Activated T-cell treated with anti-CD3 and anti-CD28 coated beads, Interleukin-2, amount 50 U/mL, for 4 hours (primary cell): ENCODE measurements around the gene WFDC1. TPM values are rescaled to one million over a fixed set of nuclear protein-coding genes. Genes with fewer than 3 reads are reported as not detected.
A peak's percentile ranks its signal among the peaks of the same experiment; 100 is the strongest.

Experiments
- ATAC-seq, 2 donors: fragments of 200-7000 bp; cut with Tn5 transposase; one replicate each; pipeline ENCODE4 v1.10.0; 2021
- DNase-seq: peaks from one replicate; pipeline ENCODE4 v3.0.0-alpha.2; 2020
- H3K27me3 Mint-ChIP-seq: one replicate; pipeline ENCODE4 v1.8.0; 2021; ENCODE audit warnings: low read depth, mixed read lengths
- H3K36me3 Mint-ChIP-seq: one replicate; pipeline ENCODE4 v1.8.0; 2022; ENCODE audit warnings: mixed read lengths; ENCODE audit not compliant: insufficient read depth
- H3K4me1 Mint-ChIP-seq: one replicate; pipeline ENCODE4 v1.8.0; 2021; ENCODE audit warnings: low read depth, mixed read lengths
- H3K4me3 Mint-ChIP-seq: one replicate; pipeline ENCODE4 v1.8.0; 2021; ENCODE audit warnings: mild to moderate bottlenecking, moderate library complexity, mixed read lengths
- H3K9me3 Mint-ChIP-seq: one replicate; pipeline ENCODE4 v1.8.0; 2021; ENCODE audit warnings: mixed read lengths
- total RNA-seq, 3 donors: library from RNA; stranded (reverse); gene quantifications; one replicate each; pipeline ENCODE4 v1.2.1, GENCODE V29; 2021

WFDC1 gene
- total RNA-seq, 3 donors from 2014 or later = not detected

DNA sequence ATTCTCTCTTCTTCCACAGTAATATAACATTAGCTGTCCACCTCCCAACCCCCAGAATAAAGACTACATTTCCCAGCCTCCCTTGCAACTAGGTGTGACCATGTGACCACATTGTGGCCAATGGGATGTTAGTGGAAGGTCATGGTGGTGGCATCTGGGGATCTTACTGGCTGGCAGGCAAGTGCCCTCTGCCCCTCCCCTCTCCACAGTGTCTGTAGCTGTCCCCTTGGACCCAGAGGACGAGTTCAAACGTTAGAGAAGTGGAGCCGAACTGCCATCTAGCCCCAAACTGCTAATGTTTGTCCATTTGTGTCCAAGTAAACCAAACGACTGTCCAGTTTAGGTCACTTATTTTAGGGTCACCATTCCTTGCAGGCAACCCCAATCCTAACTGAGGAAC lies 28.2 kb upstream of the WFDC1 start:
- H3K9me3 Mint-ChIP-seq = no peaks in the 10 kb centered on the region
- H3K36me3 Mint-ChIP-seq = no peaks in the 10 kb centered on the region
- H3K27me3 Mint-ChIP-seq = peaks cover 25% of the 10 kb centered on the region
- DNase-seq = no peak
- H3K4me1 Mint-ChIP-seq = no peaks in the 10 kb centered on the region
- ATAC-seq = peak; percentile 59 to 69
- H3K4me3 Mint-ChIP-seq = no peak overlapping the region

DNA sequence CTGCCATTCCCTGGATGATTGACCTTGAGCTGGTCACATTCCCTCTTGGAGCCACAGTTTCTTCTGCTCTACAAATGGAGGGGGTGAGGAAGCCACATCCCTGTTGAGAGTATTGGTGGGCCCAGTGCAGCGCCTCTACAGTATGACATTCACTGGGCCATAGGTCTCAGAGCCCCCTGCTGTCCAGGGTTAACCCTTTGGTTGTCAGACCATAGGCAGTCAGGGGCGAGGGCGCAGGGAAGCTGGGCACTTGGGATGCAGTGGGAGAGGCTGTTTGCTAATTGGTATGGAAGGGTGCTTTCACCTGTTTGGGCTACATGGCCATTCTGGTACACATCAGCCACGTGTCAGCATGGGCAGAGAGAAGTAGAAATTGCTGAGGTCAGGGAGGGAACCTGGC lies 27.3 kb upstream of the WFDC1 start:
- Mint-ChIP-seq H3K4me1 (no peaks in the 10 kb centered on the region), H3K36me3 (no peaks in the 10 kb centered on the region), H3K27me3 (peaks cover 20% of the 10 kb centered on the region), H3K9me3 (no peaks in the 10 kb centered on the region), H3K4me3 (no peak overlapping the region)
- DNase-seq = no peak
- no peak for ATAC-seq

DNA sequence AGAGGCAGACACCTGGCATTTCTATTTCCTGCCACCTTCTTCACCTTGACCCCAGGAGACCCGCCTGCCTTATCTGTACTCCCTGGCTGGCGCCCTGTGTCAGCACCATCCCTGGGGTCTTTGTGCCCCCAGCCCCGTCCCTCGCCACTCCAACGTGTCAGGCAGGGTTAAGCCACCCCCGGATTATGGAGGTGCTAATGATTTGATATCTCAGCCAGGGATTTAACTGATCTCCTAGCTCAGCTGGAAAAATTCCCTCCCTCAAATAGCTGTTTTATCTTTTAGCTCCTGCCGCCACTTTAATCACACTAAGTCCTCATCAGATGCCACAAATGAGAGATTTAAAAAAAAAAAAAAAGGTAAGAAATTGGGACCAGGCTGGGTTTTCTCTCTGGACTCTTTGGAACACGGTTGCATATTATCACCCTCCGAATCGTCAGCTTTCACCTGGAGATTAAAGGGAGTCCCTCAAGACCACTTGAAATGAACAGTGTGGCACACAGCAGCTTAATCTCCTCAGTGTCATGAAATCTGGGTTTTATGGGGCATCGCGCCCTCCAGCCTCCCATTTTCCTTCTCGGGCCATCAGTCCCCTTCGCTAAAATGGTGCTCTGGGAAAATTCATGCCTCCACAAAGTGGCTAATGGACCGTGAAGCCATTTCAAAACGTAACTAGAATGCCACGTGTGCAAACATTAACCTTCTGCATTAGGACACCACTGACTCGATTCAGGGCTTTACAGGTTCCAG lies 26.2 kb upstream of the WFDC1 start:
- no peaks in the 10 kb centered on the region for H3K36me3 Mint-ChIP-seq
- no peak overlapping the region for H3K4me3 Mint-ChIP-seq
- H3K27me3 Mint-ChIP-seq = peaks cover 18% of the 10 kb centered on the region
- ATAC-seq = no peak
- DNase-seq = no peak
- H3K9me3 Mint-ChIP-seq = no peaks in the 10 kb centered on the region
- no peaks in the 10 kb centered on the region for H3K4me1 Mint-ChIP-seq

DNA sequence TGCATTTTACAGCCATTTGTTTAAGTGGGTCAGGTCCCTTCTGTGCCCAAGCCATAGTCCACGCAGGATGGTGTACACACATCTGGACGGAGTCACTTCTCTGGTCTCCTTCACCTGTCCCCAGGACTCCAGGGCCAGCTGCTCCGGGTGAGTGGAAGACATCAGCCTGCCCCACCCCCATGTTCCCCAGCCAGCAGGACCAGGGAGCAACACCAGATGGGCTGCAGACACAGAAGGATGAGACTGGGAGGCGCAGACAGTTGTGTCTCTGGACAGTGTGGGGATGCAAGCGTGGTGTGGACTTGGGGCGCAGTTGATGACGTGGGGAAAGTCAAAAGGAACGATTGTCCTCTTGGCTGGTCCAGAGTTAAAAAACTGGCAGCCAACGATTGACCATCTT lies 24.6 kb upstream of the WFDC1 start:
- Mint-ChIP-seq H3K4me3 (no peak overlapping the region), H3K9me3 (no peaks in the 10 kb centered on the region), H3K27me3 (peaks cover 7% of the 10 kb centered on the region), H3K36me3 (no peaks in the 10 kb centered on the region), H3K4me1 (no peaks in the 10 kb centered on the region)
- ATAC-seq = no peak
- no peak for DNase-seq

DNA sequence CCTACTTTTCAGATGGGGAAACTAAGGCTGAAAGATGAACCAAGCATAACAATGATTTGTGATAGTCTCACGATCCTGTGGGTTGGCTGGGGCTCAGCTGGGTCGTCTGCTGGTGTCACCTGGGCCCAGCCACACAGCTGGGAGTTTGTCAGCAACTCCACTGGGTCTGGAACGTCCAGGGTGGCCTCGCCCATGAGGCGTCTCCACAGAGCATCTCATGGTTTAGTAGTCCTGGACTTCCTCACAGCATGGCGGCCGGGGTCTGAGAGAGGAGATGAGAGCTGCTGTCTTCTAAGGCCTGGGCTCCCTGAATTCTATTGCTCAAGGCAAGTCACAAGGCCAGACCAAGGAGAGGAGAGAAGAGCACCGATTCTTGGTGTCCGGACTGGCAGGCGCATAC lies 24.1 kb upstream of the WFDC1 start:
- DNase-seq = no peak
- Mint-ChIP-seq H3K36me3 (no peaks in the 10 kb centered on the region), H3K27me3 (peaks cover 8% of the 10 kb centered on the region), H3K4me1 (no peaks in the 10 kb centered on the region), H3K9me3 (no peaks in the 10 kb centered on the region), H3K4me3 (no peak overlapping the region)
- ATAC-seq = no peak

DNA sequence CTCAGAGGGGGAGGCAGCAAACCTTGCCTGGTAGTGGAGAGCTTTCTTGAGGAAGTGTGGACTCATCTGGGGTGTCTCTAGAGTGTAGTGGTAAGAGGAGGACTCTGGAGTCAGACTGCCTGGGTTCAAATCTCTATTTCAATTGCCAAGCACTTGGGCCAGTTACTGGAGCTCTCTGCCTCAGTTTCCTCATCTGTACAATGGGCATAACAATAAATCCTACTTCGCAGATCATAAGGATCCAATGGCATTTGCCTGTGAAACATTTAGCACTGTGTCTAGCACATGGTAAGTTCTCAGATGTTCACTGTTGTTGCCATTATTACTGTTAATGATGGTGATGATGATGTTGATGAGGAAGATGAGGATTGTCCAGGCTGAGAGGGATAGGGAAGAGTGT lies 23.6 kb upstream of the WFDC1 start:
- peaks cover 14% of the 10 kb centered on the region for H3K27me3 Mint-ChIP-seq

DNA sequence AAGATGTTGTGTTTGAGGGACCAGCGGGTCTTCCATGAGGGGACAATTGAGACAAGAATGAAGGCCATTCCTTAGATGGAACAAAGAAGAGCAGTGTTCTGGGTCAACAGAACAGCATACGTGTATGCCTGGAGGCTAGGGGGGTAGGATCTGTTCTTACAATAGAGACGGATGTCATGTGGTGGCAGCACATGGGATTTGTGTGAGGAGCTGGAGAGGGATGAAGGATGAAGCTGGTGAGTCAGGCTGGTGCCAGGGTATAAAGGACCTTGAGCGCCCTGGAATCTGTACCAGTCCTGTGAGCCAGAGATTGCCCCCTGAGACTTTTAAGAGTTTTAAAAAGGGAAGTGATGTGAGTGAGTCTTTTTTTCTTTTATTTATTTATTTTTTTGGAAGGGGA lies 22.8 kb upstream of the WFDC1 start:
- H3K4me1 Mint-ChIP-seq = no peaks in the 10 kb centered on the region
- DNase-seq = no peak
- no peaks in the 10 kb centered on the region for H3K36me3 Mint-ChIP-seq
- peaks cover 14% of the 10 kb centered on the region for H3K27me3 Mint-ChIP-seq
- no peaks in the 10 kb centered on the region for H3K9me3 Mint-ChIP-seq
- no peak overlapping the region for H3K4me3 Mint-ChIP-seq
- ATAC-seq = no peak

More for the DNA sequence above, 23.6 kb upstream of the WFDC1 start:
- ATAC-seq (no peak), DNase-seq (no peak)
- Mint-ChIP-seq H3K4me3 (no peak overlapping the region), H3K9me3 (no peaks in the 10 kb centered on the region), H3K4me1 (no peaks in the 10 kb centered on the region), H3K36me3 (no peaks in the 10 kb centered on the region)

DNA sequence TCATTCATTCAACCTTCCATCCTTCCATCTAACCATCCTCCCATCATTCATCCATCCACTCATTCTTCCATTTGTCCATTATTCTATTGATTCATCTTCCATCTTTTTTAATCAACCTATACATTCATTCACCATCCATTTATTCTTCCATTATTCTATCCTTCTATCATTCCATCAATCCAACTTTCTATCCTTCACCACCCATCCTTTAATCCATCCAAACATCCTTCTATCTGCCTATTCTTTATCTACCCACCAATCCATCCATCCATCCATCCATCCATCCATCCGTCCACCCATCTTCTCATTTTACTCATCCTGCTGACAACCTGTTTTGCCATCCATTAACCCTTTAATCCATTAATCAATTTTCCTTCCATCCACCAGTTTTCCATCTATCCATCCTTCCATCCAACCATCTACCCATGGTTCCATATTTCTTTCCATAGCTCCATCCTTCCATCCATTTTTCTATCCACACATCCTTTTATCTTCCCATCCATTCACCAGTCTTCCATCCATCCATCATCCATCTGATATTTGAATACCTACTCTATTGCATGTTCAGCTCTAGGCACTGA lies 21.8 kb upstream of the WFDC1 start:
- H3K27me3 Mint-ChIP-seq = peaks cover 12% of the 10 kb centered on the region
- ATAC-seq (no peak), DNase-seq (no peak)
- no peaks in the 10 kb centered on the region for H3K9me3 Mint-ChIP-seq
- no peak overlapping the region for H3K4me3 Mint-ChIP-seq
- no peaks in the 10 kb centered on the region for H3K4me1 Mint-ChIP-seq
- no peaks in the 10 kb centered on the region for H3K36me3 Mint-ChIP-seq

DNA sequence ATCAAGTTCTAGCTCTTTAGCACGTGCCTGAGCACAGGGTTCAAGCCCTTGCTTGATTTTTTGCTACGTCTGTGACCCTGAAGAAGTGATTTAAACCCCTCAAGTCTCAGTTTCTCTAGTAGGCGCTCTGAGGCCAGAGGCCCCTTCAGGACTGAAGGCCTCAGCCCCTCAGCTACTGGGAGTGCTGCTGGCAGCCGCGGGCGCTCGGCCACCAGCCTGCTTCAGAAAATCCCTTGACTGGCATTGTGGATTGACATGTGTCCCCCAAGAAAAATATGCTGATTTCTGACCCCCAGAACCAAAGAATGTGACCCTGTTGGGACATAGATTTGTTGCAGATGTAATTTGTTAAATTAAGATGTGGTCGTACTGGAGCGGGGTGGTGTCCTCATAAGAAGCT lies 20.2 kb upstream of the WFDC1 start:
- Mint-ChIP-seq H3K4me1 (no peaks in the 10 kb centered on the region), H3K4me3 (no peak overlapping the region), H3K27me3 (peaks cover 12% of the 10 kb centered on the region), H3K9me3 (no peaks in the 10 kb centered on the region), H3K36me3 (no peaks in the 10 kb centered on the region)
- no peak for ATAC-seq
- no peak for DNase-seq

DNA sequence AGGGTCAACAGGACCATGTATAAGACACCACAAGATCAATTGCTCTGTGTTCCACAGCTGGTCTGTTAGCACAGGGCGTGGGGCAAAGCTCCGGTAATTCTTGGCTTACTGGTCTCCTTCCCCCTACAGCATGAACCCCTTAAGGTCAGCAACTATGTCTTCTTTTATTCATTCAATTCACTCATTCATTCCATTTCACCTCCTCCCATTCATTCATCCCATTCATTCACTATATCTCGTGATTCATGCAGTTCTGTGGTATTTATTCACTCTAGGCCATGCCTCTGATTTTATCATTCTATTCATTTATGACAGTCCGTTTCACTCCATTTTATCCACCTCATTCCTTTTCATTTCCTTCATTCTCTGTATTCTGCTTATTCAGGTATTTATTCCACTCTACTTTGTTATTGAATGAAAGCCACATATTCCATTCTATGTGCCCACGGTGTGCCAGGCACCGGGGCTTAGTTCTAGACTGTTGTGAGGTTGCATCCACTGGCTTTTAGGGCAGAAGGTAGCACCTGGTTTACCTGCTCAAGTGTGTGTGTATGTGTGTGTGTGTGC lies 19.0 kb upstream of the WFDC1 start:
- Mint-ChIP-seq H3K9me3 (no peaks in the 10 kb centered on the region), H3K27me3 (peaks cover 7% of the 10 kb centered on the region), H3K4me3 (no peak overlapping the region), H3K4me1 (no peaks in the 10 kb centered on the region), H3K36me3 (no peaks in the 10 kb centered on the region)
- ATAC-seq = no peak
- DNase-seq = no peak

DNA sequence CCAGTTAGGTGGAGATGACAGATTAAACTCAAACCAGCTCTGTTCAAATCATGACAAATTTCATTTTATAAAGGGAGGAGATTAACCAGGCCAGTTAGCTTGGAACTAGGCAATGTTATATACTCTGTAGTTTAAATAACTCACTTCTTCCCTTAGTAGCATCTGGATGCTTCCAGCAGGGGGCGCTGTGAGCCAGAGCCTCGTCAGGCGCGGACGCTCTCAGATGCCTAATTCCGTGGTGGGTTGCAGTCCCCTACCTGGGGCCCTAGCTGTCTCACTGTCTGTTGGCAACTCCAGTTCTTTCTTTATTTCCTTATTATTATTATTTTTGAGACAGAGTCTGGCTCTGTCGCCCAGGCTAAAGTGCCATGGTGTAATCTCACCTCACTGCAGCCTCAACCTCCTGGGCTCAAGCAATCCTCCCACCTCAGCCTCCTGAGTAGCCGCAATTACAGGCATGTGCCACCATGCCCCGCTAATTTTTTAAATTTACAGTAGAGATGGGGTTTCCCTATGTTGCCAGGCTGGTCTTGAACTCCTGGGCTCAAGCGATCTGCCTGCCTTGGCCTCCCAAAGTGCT lies 17.3 kb upstream of the WFDC1 start:
- ATAC-seq (peak; percentile 67 to 82), DNase-seq (peak; percentile 66)
- H3K27me3 Mint-ChIP-seq = peaks cover 9% of the 10 kb centered on the region
- no peaks in the 10 kb centered on the region for H3K9me3 Mint-ChIP-seq
- no peaks in the 10 kb centered on the region for H3K36me3 Mint-ChIP-seq
- H3K4me3 Mint-ChIP-seq = no peak overlapping the region
- H3K4me1 Mint-ChIP-seq = no peaks in the 10 kb centered on the region

DNA sequence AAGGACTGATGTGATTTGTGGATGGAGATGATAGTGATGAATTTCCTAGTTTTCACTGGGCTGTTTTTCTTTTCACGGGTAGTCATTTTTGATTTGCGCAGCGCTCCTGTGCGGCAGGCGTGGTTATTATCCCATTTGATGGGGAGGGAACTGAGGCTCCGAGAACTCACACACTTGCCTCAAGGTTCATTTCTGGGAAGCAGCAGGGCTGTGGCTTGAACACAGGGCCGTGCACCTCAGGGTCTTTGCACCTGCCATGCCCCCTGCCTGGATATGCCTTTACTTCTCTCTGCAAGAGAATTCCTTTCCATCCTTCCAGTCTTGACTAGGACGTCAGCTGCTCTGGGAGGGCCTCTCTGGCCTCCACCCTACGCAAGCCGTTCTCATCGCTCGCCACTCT lies 16.3 kb upstream of the WFDC1 start:
- no peak for ATAC-seq
- Mint-ChIP-seq H3K27me3 (peaks cover 10% of the 10 kb centered on the region), H3K4me3 (no peak overlapping the region), H3K9me3 (no peaks in the 10 kb centered on the region), H3K4me1 (no peaks in the 10 kb centered on the region), H3K36me3 (no peaks in the 10 kb centered on the region)
- DNase-seq = no peak

DNA sequence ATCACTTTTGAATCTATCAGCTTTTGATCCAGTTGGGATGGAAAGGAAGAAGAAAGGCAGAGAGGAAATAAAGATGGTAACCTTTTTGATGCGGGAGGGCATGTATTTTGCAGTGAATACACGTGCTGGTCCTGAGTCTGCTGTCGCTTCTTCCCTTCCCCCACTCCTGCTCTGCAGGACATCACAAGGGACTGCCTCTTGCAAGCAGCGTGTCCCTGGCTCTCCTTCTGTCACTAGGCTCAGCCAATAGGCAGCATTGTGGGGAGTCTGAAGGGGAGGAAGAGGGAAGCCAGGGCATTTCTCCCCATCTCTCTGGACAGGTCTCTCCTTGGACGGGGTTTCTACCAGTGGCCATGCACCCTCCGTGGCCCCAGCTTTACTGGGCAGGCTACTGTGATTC lies 15.7 kb upstream of the WFDC1 start:
- ATAC-seq (no peak), DNase-seq (no peak)
- Mint-ChIP-seq H3K27me3 (peaks cover 13% of the 10 kb centered on the region), H3K36me3 (no peaks in the 10 kb centered on the region), H3K9me3 (no peaks in the 10 kb centered on the region), H3K4me3 (no peak overlapping the region), H3K4me1 (no peaks in the 10 kb centered on the region)

DNA sequence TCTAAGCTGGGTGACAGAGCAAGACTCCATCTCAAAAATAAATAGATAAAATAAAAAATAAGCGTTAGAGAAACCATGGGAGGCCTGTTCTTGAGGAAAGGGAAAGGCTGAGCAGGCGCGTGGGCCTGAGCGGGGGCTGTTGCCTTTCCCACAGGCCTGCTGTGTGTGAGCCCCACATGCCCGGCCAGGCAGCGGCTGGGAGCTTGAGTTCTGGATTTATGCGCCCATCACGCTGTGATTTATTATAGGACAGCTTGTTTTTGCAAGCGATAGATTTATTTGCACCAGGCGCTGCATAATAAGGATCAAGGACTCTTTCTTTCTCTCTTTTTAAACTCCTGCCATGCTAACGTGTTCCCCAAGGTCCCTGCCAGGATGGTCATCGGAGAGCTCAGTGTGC lies 14.8 kb upstream of the WFDC1 start:
- no peaks in the 10 kb centered on the region for H3K4me1 Mint-ChIP-seq
- DNase-seq (no peak), ATAC-seq (no peak)
- no peaks in the 10 kb centered on the region for H3K9me3 Mint-ChIP-seq
- no peak overlapping the region for H3K4me3 Mint-ChIP-seq
- peaks cover 13% of the 10 kb centered on the region for H3K27me3 Mint-ChIP-seq
- H3K36me3 Mint-ChIP-seq = no peaks in the 10 kb centered on the region

DNA sequence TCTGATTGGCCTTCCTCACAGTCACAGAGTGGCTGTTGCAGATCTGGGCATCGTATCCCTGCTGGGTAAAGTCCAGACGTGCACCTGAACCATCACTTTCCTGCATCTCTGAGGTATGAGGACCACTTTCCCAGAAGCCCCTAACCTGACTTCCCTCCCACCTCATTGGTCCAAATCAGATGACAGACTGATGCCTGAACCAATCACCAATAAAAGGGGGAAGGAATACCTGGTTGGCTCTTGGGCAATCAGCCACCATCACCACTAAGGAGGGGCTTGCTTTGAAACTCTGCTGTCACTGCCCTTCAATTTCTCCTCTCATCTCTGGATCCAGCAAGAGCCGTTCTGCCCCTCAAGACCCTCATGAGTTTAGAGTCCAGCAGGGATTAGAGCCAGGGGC lies 13.6 kb upstream of the WFDC1 start:
- Mint-ChIP-seq H3K9me3 (no peaks in the 10 kb centered on the region), H3K4me1 (no peaks in the 10 kb centered on the region), H3K4me3 (no peak overlapping the region), H3K27me3 (peaks cover 9% of the 10 kb centered on the region), H3K36me3 (no peaks in the 10 kb centered on the region)
- DNase-seq = no peak
- no peak for ATAC-seq
